Smooth muscle cell (in vitro differentiated cells): ENCODE results near the gene IL17C. TPM values are rescaled to one million over a fixed set of nuclear protein-coding genes. Genes with fewer than 3 reads are reported as not detected.

Experiments
- DNase-seq: peaks from one replicate; lab custom pipeline; 2025; ENCODE audit not compliant: unreplicated experiment; lab: John Stamatoyannopoulos, UW
- H2AFZ ChIP-seq: fragments of 200-600 bp; sonication (generic); 2 replicates; pipeline ENCODE4 v1.6.0; 2016; ENCODE audit warnings: antibody characterized with exemption, low read depth, mild to moderate bottlenecking
- H3F3A ChIP-seq: fragments of 200-600 bp; sonication (generic); 2 replicates; pipeline ENCODE4 v1.6.0; 2017; ENCODE audit warnings: antibody characterized with exemption, low read depth
- H3K27ac ChIP-seq: fragments of 200-600 bp; sonication (generic); 2 replicates; pipeline ENCODE4 v1.5.1; 2016; ENCODE audit warnings: low read depth, mild to moderate bottlenecking
- H3K27me3 ChIP-seq: fragments of 200-600 bp; sonication (generic); 2 replicates; pipeline ENCODE4 v1.6.1; 2016; ENCODE audit warnings: low read depth, mild to moderate bottlenecking
- H3K36me3 ChIP-seq: fragments of 200-600 bp; sonication (generic); 2 replicates; pipeline ENCODE4 v1.5.1; 2016; ENCODE audit warnings: low read depth
- H3K4me1 ChIP-seq: fragments of 200-600 bp; sonication (generic); 2 replicates; pipeline ENCODE4 v1.5.1; 2016; ENCODE audit warnings: low read depth
- H3K4me2 ChIP-seq: fragments of 200-600 bp; sonication (generic); 2 replicates; pipeline ENCODE4 v1.6.0; 2016; ENCODE audit warnings: mild to moderate bottlenecking
- H3K4me3 ChIP-seq: fragments of 200-600 bp; sonication (generic); 2 replicates; pipeline ENCODE4 v1.5.1; 2016; ENCODE audit warnings: mild to moderate bottlenecking
- H3K79me2 ChIP-seq: fragments of 200-600 bp; sonication (generic); 2 replicates; pipeline ENCODE4 v1.6.0; 2016; ENCODE audit warnings: low read depth, mild to moderate bottlenecking
- H3K9ac ChIP-seq: fragments of 200-600 bp; sonication (generic); 2 replicates; pipeline ENCODE4 v1.6.0; 2016; ENCODE audit warnings: low read depth
- H3K9me3 ChIP-seq: fragments of 200-600 bp; sonication (generic); replicated peaks from 2 replicates; pipeline ENCODE4 v1.5.1; 2016; ENCODE audit warnings: low read depth
- H4K20me1 ChIP-seq: fragments of 200-600 bp; sonication (generic); 2 replicates; pipeline ENCODE4 v1.6.0; 2016; ENCODE audit warnings: low read depth
- CTCF ChIP-seq: fragments of 200-600 bp; sonication (generic); IDR thresholded peaks from 2 replicates; pipeline ENCODE4 v1.5.1; 2017; ENCODE audit warnings: borderline replicate concordance, mild to moderate bottlenecking, antibody characterized with exemption; ENCODE audit not compliant: insufficient read depth, poor library complexity, severe bottlenecking
- WGBS: methylation state at CpG from one replicate; pipeline ENCODE4 v1.1.7; 2016; ENCODE audit warnings: low lambda C conversion rate; 5-methylcytosine and 5-hydroxymethylcytosine counted together
- polyA plus RNA-seq: library from polyadenylated mRNA; unstranded; fragments of >200 nt; fragmentation: Nextera tagmentation; extraction: Ambion mirVana; gene quantifications from 2 replicates; pipeline ENCODE4 v1.2.1, GENCODE V29; 2016
- total RNA-seq: library from RNA; depleted of rRNA; stranded (reverse); fragments of >200 nt; gene quantifications from 2 replicates; pipeline ENCODE4 v1.2.3, GENCODE V29; 2014

Gene IL17C
- total and polyA plus RNA-seq, 2 experiments from 2014 or later, result not detected

DNA sequence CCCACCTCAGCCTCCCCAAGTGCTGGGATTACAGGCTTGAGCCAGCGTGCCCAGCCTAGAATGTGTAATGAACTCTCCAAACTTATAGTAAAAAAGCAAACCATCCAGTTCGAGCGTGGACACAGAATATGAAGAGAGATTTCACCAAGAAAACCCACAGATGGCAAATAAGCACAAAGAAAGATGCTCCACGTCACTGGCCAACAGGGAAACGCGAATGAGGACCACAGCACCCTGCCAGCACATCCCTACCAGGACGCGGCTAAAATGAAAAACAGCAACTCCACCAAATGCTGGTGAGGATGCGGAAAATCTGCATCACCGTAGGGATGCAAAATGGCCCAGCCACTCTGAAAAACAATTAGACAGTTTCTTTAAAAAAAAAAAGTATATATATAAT lies 23.1 kb downstream of the IL17C start:
- no peaks in the 10 kb centered on the region for H3K27me3 ChIP-seq
- TF ChIP-seq CTCF, result no peak
- H3K4me1 ChIP-seq, result peaks cover 5% of the 10 kb centered on the region
- H2AFZ ChIP-seq, result no peak overlapping the region
- no peaks in the 10 kb centered on the region for H3K9me3 ChIP-seq
- H4K20me1 ChIP-seq, result peaks cover 58% of the 10 kb centered on the region
- peak overlapping the region; percentile 100 for H3K4me2 ChIP-seq
- H3K4me3 ChIP-seq, result peak overlapping the region; percentile 85
- DNase-seq, result no peak
- H3K27ac ChIP-seq, result no peak overlapping the region
- H3K9ac ChIP-seq, result no peak overlapping the region
- no peaks in the 10 kb centered on the region for H3F3A ChIP-seq
- H3K79me2 ChIP-seq, result peaks cover 55% of the 10 kb centered on the region
- WGBS, result 67% methylated on average over 10 of the region's 10 CpGs
- H3K36me3 ChIP-seq, result no peaks in the 10 kb centered on the region

- H4K20me1 ChIP-seq, result peaks cover 49% of the 10 kb centered on the region
- peak overlapping the region; percentile 100 for H3K4me2 ChIP-seq
- H3K27me3 ChIP-seq, result no peaks in the 10 kb centered on the region
- DNase-seq, result no peak
- peaks cover 5% of the 10 kb centered on the region for H3K4me1 ChIP-seq
- H3F3A ChIP-seq, result no peaks in the 10 kb centered on the region
- H2AFZ ChIP-seq, result peak overlapping the region; percentile 90
- no peaks in the 10 kb centered on the region for H3K9me3 ChIP-seq
- peaks cover 55% of the 10 kb centered on the region for H3K79me2 ChIP-seq
- no peak for TF ChIP-seq CTCF
- no peaks in the 10 kb centered on the region for H3K36me3 ChIP-seq
- peak overlapping the region; percentile 85 for H3K4me3 ChIP-seq
- H3K27ac ChIP-seq, result peak overlapping the region; percentile 85
- H3K9ac ChIP-seq, result peak overlapping the region; percentile 95
- WGBS, result 1% methylated on average over 42 of the region's 49 CpGs
Measured at GRCh38 chr16:88662222-88662842, 24.0 kb downstream of the IL17C start.

DNA sequence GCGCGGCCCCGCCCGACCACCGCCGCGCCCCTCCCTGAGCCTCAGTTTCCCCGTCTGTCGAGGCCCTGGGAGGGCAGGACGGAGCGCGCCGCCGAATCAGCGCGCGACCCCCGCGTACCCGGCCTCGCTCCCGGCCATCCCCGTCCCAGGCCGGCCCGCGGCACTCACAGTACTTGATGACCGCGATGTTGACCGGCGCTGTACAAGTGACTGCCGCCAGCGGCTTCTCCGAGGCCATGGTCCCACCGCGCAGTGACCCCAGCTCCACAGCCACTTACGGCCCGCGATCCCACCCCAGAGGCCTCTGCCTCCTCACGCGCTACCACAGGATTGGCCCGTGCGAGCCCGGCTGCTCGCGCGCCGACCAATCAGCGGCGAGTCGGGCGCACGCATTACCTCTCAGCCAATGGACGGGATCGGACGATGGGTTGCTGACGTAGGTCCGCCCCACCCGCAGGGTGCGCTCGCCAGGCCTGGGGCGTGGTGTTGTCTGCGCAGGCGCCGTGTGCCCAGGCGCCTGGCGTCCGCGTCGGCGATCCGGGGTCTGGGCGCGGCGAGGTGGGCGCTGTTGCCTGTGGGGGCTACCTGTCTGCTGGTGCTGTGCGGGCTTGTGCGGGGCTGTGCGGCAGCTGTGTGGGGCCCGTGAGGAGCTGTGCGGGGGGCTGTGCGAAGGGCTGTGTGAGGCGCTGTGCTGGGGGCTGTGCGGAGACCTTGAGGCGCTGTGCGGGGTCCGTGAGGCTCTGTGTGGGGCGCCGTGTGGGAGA lies 24.7 kb downstream of the IL17C start, which contains the start of gene MVD:
TSS of gene MVD (minus strand) at position 249 of the 764 bp plus-strand sequence. CDS start at position 238, 11 bp downstream.
- Histone ChIP-seq H2AFZ (peak within 1 kb of the TSS; percentile 90), H3K27me3 (no peaks in the 10 kb centered on the region), H3K4me1 (peaks cover 5% of the 10 kb centered on the region), H4K20me1 (peaks cover 42% of the 10 kb centered on the region), H3K4me3 (peak within 1 kb of the TSS; percentile 85), H3K27ac (peak within 1 kb of the TSS; percentile 85), H3K79me2 (peaks cover 55% of the 10 kb centered on the region), H3K36me3 (no peaks in the 10 kb centered on the region), H3K9me3 (no peaks in the 10 kb centered on the region), H3K4me2 (peak within 1 kb of the TSS; percentile 100), H3F3A (no peaks in the 10 kb centered on the region), H3K9ac (peak within 1 kb of the TSS; percentile 95)
- WGBS, result under 1% methylated on average over 68 of the region's 88 CpGs
- DNase-seq, result peak; percentile 87
- no peak for TF ChIP-seq CTCF
